HG02840 (cell line): Measurements from ENCODE around the gene DCUN1D2.

Experiments
- ATAC-seq: cut with Tn5 transposase; IDR thresholded peaks from one replicate; pipeline ENCODE4 v1.9.1; 2021; ENCODE audit warnings: mild to moderate bottlenecking, moderate library complexity, moderate number of reproducible peaks; ENCODE audit not compliant: unreplicated experiment, low FRiP score

Gene DCUN1D2

GRCh38 chr13:113520571-113520970 lies 30.1 kb upstream of the DCUN1D2 start:
- ATAC-seq: no peak

- no peak for ATAC-seq
Observed at GRCh38 chr13:113519556-113519955, 29.0 kb upstream of the DCUN1D2 start.

GRCh38 chr13:113518076-113518803 lies 27.7 kb upstream of the DCUN1D2 start:
- ATAC-seq: no peak

GRCh38 chr13:113514847-113515246 lies 24.3 kb upstream of the DCUN1D2 start:
- ATAC-seq: no peak

- no peak for ATAC-seq
Observed at GRCh38 chr13:113513761-113514160, 23.2 kb upstream of the DCUN1D2 start.

- no peak for ATAC-seq
Observed at GRCh38 chr13:113511361-113511760, 20.9 kb upstream of the DCUN1D2 start.

- ATAC-seq: no peak
Observed at GRCh38 chr13:113510871-113511270, 20.4 kb upstream of the DCUN1D2 start.

- ATAC-seq: no peak
Observed at GRCh38 chr13:113509989-113510388, 19.5 kb upstream of the DCUN1D2 start.

GRCh38 chr13:113508521-113509254 lies 18.2 kb upstream of the DCUN1D2 start:
- ATAC-seq: no peak

GRCh38 chr13:113507505-113508345 lies 17.2 kb upstream of the DCUN1D2 start:
- no peak for ATAC-seq

- no peak for ATAC-seq
Observed at GRCh38 chr13:113506871-113507388, 16.4 kb upstream of the DCUN1D2 start.

GRCh38 chr13:113506025-113506685 lies 15.6 kb upstream of the DCUN1D2 start:
- no peak for ATAC-seq

- ATAC-seq: no peak
Observed at GRCh38 chr13:113502686-113503085, 12.2 kb upstream of the DCUN1D2 start.

GRCh38 chr13:113500530-113501265 lies 10.2 kb upstream of the DCUN1D2 start:
- ATAC-seq: no peak

- no peak for ATAC-seq
Observed at GRCh38 chr13:113499936-113500335, 9.4 kb upstream of the DCUN1D2 start.

GRCh38 chr13:113498905-113499304 lies 8.4 kb upstream of the DCUN1D2 start:
- no peak for ATAC-seq

- ATAC-seq: no peak
Observed at GRCh38 chr13:113497217-113497616, 6.7 kb upstream of the DCUN1D2 start.

GRCh38 chr13:113495494-113496210 lies 5.1 kb upstream of the DCUN1D2 start:
- ATAC-seq: no peak
